Mammary epithelial cell (primary cell): ENCODE results near the gene OR6J1.
"Not testable (repeated sequence)": the region's sequence is repeated elsewhere in the genome, so short reads cannot be mapped to it uniquely, and the experiment has no call there.

ENCODE experiments used
- CTCF ChIP-seq, 2 donors: IDR thresholded peaks in 1 of 2; conservative IDR thresholded peaks in 1 of 2; 2 replicates each; pipeline ENCODE4 v1.5.1; 2011 to 2012; ENCODE audit warnings: inconsistent platforms in 2 of 2, low read length in 2 of 2, mild to moderate bottlenecking in 2 of 2, control low read depth in 1 of 2, low read depth in 1 of 2; ENCODE audit not compliant: insufficient read depth in 1 of 2; ENCODE audit errors: extremely low read depth in 1 of 2
- EZH2 ChIP-seq: IDR thresholded peaks from 2 replicates; pipeline ENCODE4 v1.6.1; 2012; ENCODE audit warnings: low read length, inconsistent platforms, borderline replicate concordance

GRCh38 chr14:22677551-22677950 lies 33.4 kb upstream of the OR6J1 start:
- not testable (repeated sequence) for TF ChIP-seq CTCF (conservative IDR thresholded peaks at IDR 0.05 in 1 of 2, IDR thresholded peaks at IDR 0.05 in 1 of 2; ENCODE audit: extremely low read depth in 1 of 2, insufficient read depth in 1 of 2, low read depth in 1 of 2, low read length in 2 of 2); EZH2
